Fibroblast of the aortic adventitia (primary cell): ENCODE measurements around the gene FZD2. TPM values are rescaled to one million over a fixed set of nuclear protein-coding genes. Genes with fewer than 3 reads are reported as not detected.
"Not testable (repeated sequence)": the region's sequence is repeated elsewhere in the genome, so short reads cannot be mapped to it uniquely, and the experiment has no call there.

Experiments used
- DNase-seq: peaks from one replicate; pipeline ENCODE4 v3.0.0-alpha.2; 2010; ENCODE audit warnings: low read depth
- H3K4me3 ChIP-seq: 2 replicates; pipeline ENCODE4 v1.5.1; 2011; ENCODE audit warnings: low read depth, mild to moderate bottlenecking, control low read depth, low read length, moderate library complexity
- CTCF ChIP-seq: IDR thresholded peaks from 2 replicates; pipeline ENCODE4 v1.5.1; 2011; ENCODE audit warnings: mild to moderate bottlenecking, low read length, control low read depth, inconsistent platforms; ENCODE audit not compliant: insufficient read depth
- total RNA-seq: library from RNA; depleted of rRNA; stranded (reverse); fragments of >200 nt; gene quantifications from 2 replicates; pipeline ENCODE4 v1.2.3, GENCODE V29; 2012; ENCODE audit warnings: low replicate concordance

The FZD2 gene
- total RNA-seq, 1 donor = 16.4 TPM

- H3K4me3 ChIP-seq = no peak overlapping the region
- peak; percentile 96 for DNase-seq
- no peak for TF ChIP-seq CTCF
These were observed 30.1 kb downstream of the FZD2 start for GRCh38 chr17:44587339-44587738.

- DNase-seq = peak; percentile 63
- no peak for TF ChIP-seq CTCF
- H3K4me3 ChIP-seq = no peak overlapping the region
These were observed 32.2 kb downstream of the FZD2 start for GRCh38 chr17:44589316-44590071.

- not testable (repeated sequence) for DNase-seq, H3K4me3 ChIP-seq
These were observed 32.8 kb downstream of the FZD2 start for GRCh38 chr17:44590072-44590462.

GRCh38 chr17:44590762-44591161 is 33.5 kb downstream of the FZD2 start:
- not testable (repeated sequence) for DNase-seq, H3K4me3 ChIP-seq

- peak; percentile 21 for DNase-seq
- TF ChIP-seq CTCF = no peak
These were observed 33.9 kb downstream of the FZD2 start for GRCh38 chr17:44591206-44591605.

GRCh38 chr17:44593156-44593555 is 35.9 kb downstream of the FZD2 start:
- no peak for DNase-seq
- H3K4me3 ChIP-seq = no peak overlapping the region
- no peak for TF ChIP-seq CTCF

More at GRCh38 chr17:44591206-44591605, 33.9 kb downstream of the FZD2 start:
- H3K4me3 ChIP-seq = no peak overlapping the region

- H3K4me3 ChIP-seq = no peak overlapping the region
- TF ChIP-seq CTCF = no peak
- DNase-seq = no peak
These were observed 38.0 kb downstream of the FZD2 start for GRCh38 chr17:44595216-44595775.

GRCh38 chr17:44598329-44598728 is 41.0 kb downstream of the FZD2 start:
- TF ChIP-seq CTCF = no peak
- no peak overlapping the region for H3K4me3 ChIP-seq
- DNase-seq = no peak
